GM21381 (cell line): ENCODE data around the gene EPG5.
"Not testable (repeated sequence)": the region's sequence is repeated elsewhere in the genome, so short reads cannot be mapped to it uniquely, and the experiment has no call there.

ENCODE experiments used
- ATAC-seq: cut with Tn5 transposase; IDR thresholded peaks from one replicate; pipeline ENCODE4 v1.9.1; 2021; ENCODE audit warnings: mild to moderate bottlenecking, moderate library complexity; ENCODE audit not compliant: unreplicated experiment

Gene EPG5

DNA sequence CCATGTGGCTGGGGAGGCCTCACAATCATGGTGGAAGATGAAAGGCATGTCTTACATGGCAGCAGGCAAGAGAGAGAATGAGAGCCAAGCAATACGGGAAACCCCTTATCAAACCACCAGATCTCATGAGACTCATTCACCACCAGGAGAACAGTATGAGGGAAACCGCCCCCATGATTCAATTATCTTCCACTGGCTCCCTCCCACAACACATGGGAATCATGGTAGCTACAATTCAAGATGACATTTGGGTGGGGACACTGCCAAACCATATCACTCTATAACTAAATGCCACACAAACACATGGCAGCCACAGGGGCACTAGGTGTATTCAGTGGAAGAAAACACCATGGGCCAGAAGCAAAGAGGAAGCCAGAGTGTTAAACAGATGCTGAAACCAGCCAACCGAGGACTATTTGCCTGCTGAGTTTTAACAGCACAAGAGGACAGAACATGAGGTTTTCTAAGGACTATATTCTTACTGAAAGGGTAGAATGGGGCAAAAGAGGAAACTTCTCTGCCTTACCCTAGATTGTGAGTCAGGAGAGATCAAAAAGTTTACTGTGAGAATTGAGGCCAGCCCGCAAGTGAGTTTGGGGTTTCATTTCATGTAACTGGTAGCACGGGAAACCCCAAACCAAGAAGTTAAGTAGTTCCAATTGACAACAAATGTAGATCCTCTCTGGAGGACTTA is 92.5 kb downstream of the EPG5 start:
- peak; percentile 89 for ATAC-seq

DNA sequence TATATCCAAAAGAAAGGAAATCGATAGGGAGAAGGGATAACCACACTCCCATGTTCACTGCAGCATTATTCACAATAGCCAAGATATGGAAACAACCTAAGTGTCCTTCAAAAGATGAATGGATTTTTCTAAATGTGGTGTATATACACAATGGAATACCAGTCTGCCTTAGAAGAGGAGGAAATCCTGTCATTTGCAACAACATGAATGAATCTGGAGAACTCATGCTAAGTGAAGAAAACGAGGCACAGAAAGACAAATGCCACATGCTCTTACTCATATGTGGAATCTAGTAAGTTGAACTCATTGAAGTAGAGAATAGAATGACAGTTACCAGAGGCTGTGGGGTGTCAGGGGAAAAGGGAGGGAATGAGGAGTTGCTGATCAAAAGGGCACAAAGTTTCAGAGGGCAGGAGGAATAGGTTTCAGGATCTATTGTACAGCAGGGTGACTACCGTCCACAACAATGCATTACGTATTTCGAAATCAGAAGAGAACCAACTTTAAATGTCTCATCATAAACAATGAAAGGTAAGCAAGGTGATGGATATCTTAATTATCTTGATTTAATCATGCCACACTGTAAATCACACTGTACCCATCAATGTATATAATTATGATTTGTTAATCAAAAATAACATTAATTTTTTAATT is 95.6 kb downstream of the EPG5 start:
- ATAC-seq: no peak

- ATAC-seq: no peak
Measured at GRCh38 chr18:45870419-45870818, 96.7 kb downstream of the EPG5 start.

GRCh38 chr18:45865466-45865865 is 101.7 kb downstream of the EPG5 start:
- no peak for ATAC-seq

- ATAC-seq: no peak
Measured at GRCh38 chr18:45864081-45864480, 103.0 kb downstream of the EPG5 start.

GRCh38 chr18:45863469-45863868 is 103.7 kb downstream of the EPG5 start:
- ATAC-seq: no peak

DNA sequence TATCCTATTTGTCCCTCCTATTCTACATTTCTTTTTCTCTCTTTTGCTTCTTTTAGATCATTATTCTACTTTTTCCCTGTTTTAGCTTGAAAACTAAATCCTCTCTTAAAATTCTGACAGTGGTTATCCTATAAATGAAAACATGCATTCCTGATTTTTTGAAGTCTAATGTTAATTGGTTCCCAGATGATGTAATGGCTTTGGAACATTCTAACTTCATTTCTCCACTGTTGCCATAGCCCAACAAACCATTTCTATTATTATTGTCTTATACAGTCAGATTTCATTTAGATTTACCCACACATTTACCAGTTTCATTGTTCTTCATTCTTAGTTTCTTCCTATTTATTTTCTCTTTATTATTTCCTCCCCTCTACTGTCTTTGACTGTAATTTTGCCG is 105.2 kb downstream of the EPG5 start:
- ATAC-seq: no peak

DNA sequence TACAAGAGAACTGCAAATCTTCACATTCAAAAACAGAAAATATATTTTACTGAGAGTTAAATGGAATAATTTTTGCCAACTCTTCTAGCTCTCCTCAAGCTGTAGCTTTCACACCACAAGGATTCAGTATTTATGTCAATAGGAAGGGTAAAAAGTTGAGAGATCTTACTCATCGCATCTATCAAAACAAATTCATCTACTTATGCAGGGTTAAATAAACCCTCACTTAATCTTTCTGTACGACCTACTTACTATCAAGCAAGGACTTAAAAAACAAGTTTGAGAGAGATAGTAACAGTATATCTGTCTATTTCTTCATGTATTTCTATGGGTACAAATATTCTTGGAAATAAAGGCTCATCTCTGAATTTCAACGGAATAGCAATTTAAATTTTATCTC is 106.2 kb downstream of the EPG5 start:
- no peak for ATAC-seq

GRCh38 chr18:45860492-45860891 is 106.6 kb downstream of the EPG5 start:
- ATAC-seq: no peak

- no peak for ATAC-seq
Measured at GRCh38 chr18:45859334-45859733, 107.8 kb downstream of the EPG5 start.

DNA sequence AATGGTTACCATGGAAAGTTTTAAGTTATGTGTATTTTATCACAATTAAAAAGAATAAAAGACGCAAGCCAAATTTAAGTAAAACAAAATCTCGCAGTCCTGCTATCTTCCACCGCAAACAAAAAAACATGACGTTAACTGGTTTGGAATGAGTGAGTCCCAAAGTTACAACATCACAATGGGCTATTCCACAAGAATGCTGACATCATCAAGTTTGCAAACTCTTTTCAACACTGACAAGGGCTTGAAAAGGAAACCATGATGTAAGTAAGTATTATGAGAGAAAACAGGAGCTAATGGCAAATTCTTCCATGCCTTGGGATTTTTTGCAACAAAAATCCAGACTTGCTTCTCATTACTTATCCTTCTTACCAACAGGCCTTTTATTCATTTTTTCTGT is 110.6 kb downstream of the EPG5 start:
- no peak for ATAC-seq

DNA sequence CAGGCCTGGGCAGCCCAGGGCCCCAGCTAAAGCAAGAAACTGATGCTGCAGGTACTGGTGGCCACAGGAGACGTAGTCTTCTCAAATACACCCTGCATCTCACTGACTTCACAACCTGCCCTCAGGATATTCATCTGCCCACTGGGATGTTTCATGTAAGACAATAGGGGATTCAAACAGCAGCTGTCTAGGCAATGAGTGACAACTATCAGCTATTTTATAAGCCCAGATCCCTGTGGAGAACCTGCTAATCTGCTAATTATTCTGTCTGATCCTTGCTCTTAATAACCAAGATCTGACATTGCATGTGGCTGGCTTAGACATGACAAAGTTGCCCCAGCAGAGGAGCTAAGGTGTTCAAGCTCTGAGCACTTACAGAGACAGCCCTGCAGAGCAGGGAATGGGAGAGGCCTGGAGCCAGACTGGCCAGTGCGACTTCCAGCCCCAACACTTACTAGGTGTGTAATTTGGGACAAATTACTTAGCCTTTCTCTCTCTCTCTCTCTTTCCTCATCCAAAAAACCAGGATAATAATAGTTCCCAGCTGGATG is 113.0 kb downstream of the EPG5 start:
- ATAC-seq: no peak

DNA sequence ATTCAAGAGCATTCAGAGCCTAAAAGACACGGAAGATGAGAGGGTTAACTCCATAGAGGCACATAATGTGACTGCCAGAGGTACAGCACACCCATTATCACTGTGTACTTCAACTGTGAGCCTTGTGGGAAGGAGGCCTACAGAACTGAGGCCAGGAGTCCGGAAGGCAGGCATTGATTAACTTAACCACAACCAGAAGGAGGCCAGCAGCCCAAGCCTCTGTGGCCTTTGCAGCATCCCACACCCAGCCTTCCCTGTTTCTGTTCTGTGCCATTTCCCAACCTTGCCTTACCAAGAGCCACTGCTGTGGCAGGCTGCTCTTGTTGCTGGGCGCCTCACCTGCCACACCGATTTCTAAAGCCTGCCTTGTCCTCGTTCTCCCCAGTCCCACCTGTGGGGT is 114.5 kb downstream of the EPG5 start:
- ATAC-seq: no peak

- no peak for ATAC-seq
Measured at GRCh38 chr18:45851161-45851925, 115.8 kb downstream of the EPG5 start.

- ATAC-seq: no peak
Measured at GRCh38 chr18:45850021-45850420, 117.1 kb downstream of the EPG5 start.

- ATAC-seq: no peak
Measured at GRCh38 chr18:45849529-45849928, 117.6 kb downstream of the EPG5 start.

DNA sequence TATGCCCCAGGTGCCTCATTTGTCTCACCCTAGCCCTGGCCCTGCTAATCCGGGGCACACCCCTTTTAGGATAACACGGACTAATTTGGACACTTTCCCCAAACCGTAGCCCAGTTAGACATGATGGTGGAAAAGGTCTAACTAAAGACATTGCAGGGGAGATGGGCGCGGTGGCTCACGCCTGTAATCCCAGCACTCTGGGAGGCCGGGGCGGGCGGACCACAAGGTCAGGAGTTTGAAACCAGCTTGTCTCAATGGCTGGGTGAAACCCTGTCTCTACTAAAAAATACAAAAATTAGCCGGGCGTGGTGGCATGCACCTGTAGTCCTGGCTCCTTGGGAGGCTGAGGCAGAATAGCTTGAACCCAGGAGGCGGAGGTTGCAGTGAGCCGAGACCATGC is 118.5 kb downstream of the EPG5 start:
- not testable (repeated sequence) for ATAC-seq

GRCh38 chr18:45847119-45847518 is 120.0 kb downstream of the EPG5 start:
- ATAC-seq: no peak

GRCh38 chr18:45845410-45845809 is 121.7 kb downstream of the EPG5 start:
- ATAC-seq: no peak

- no peak for ATAC-seq
Measured at GRCh38 chr18:45844938-45845337, 122.2 kb downstream of the EPG5 start.

DNA sequence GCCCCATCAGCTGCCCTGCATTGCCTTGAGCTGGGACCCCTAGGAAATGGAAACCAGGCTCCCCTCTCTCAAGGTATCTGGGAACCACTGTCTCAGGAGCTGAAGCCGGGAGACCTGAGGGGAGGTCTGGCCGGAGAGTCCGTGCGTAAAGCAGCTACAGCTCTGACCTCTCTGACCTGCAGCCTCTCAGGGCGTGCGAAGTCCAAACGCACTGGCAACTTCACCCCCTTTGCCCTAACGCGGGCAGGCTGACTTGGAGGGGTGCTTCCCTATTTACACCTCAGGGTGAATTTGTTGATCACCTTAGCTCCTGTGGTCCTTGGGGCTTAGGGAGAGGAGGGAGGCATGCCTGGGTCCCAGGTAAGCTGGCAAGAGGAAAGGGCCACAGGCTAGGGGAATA is 124.1 kb downstream of the EPG5 start:
- ATAC-seq: no peak
